PC-3 (cell line): ENCODE measurements around the gene RNF144B. TPM values are rescaled to one million over a fixed set of nuclear protein-coding genes. Genes with fewer than 3 reads are reported as not detected.

ENCODE experiments used
- ATAC-seq: fragments of 200-7000 bp; cut with Tn5 transposase; 2 replicates; pipeline ENCODE4 v1.9.1; 2020; ENCODE audit warnings: mild to moderate bottlenecking, moderate library complexity
- BruUV-seq: library from RNA; stranded (reverse); fragments of 400-500 nt; replicated peaks from 2 replicates; lab custom pipeline; 2021; lab: Mats Ljungman, UMichigan
- CTCF ChIA-PET: fragments of 300-600 bp; sonication (Branson Sonifier 250); formaldehyde crosslinking; loops from one replicate; lab custom pipeline; 2022; ENCODE audit warnings: antibody characterized with exemption; lab: Charles Lee
- POLR2A ChIA-PET: fragments of 300-600 bp; sonication (Branson Sonifier 250); formaldehyde crosslinking; loops from one replicate; lab custom pipeline; 2022; ENCODE audit warnings: antibody characterized with exemption; ENCODE audit not compliant: unreplicated experiment; lab: Charles Lee
- DNase-seq: peaks from one replicate; pipeline ENCODE4 v3.0.0-alpha.2; 2015
- H2AFZ ChIP-seq: fragments of 300-600 bp; sonication (generic); 2 replicates; pipeline ENCODE4 v1.6.0; 2016; ENCODE audit warnings: antibody characterized with exemption, low read length
- H3F3A ChIP-seq: fragments of 300-600 bp; sonication (generic); one replicate; pipeline ENCODE4 v1.6.0; 2017; ENCODE audit warnings: antibody characterized with exemption, low read length, control low read depth, mild to moderate bottlenecking; ENCODE audit not compliant: unreplicated experiment
- H3K27ac ChIP-seq: fragments of 300-600 bp; sonication (generic); 2 replicates; pipeline ENCODE4 v1.5.1; 2016; ENCODE audit warnings: mild to moderate bottlenecking, low read length
- H3K27me3 ChIP-seq: fragments of 300-600 bp; sonication (generic); 2 replicates; pipeline ENCODE4 v1.6.1; 2016; ENCODE audit warnings: low read length, mixed read lengths
- H3K36me3 ChIP-seq: fragments of 300-600 bp; sonication (generic); 2 replicates; pipeline ENCODE4 v1.6.1; 2016; ENCODE audit warnings: low read depth, mixed run types, low read length, mixed read lengths
- H3K4me1 ChIP-seq: fragments of 300-600 bp; sonication (generic); 2 replicates; pipeline ENCODE4 v1.5.1; 2016; ENCODE audit warnings: low read length; ENCODE audit not compliant: insufficient read depth
- H3K4me2 ChIP-seq: fragments of 300-600 bp; sonication (generic); 2 replicates; pipeline ENCODE4 v1.6.0; 2016; ENCODE audit warnings: low read length
- H3K4me3 ChIP-seq: fragments of 300-600 bp; sonication (generic); 2 replicates; pipeline ENCODE4 v1.5.1; 2016; ENCODE audit warnings: mild to moderate bottlenecking, low read length, mixed read lengths
- H3K79me2 ChIP-seq: fragments of 300-600 bp; sonication (generic); 2 replicates; pipeline ENCODE4 v1.6.1; 2017; ENCODE audit warnings: low read length, mixed read lengths
- H3K9ac ChIP-seq: fragments of 300-600 bp; sonication (generic); 2 replicates; pipeline ENCODE4 v1.6.0; 2016; ENCODE audit warnings: mild to moderate bottlenecking, low read length
- H3K9me2 ChIP-seq: fragments of 300-600 bp; sonication (generic); replicated peaks from 2 replicates; pipeline ENCODE4 v1.6.1; 2016; ENCODE audit warnings: mixed run types, low read length, mixed read lengths
- H3K9me3 ChIP-seq: fragments of 300-600 bp; sonication (generic); 2 replicates; pipeline ENCODE4 v1.6.1; 2016; ENCODE audit warnings: low read length, mixed read lengths
- H4K20me1 ChIP-seq: fragments of 300-600 bp; sonication (generic); 2 replicates; pipeline ENCODE4 v1.6.1; 2016; ENCODE audit warnings: low read length, mixed read lengths
- EZH2 ChIP-seq: fragments of 300-600 bp; sonication (generic); IDR thresholded peaks from one replicate; pipeline ENCODE4 v1.6.1; 2017; ENCODE audit warnings: antibody characterized with exemption, mild to moderate bottlenecking, low read length; ENCODE audit not compliant: unreplicated experiment
- EZH2phosphoT487 ChIP-seq: fragments of 300-600 bp; sonication (generic); IDR thresholded peaks from 2 replicates; pipeline ENCODE4 v1.6.1; 2018; ENCODE audit warnings: mild to moderate bottlenecking, antibody characterized with exemption, low read length, borderline replicate concordance
- intact Hi-C: fragments of 100-400 bp; cut with micrococcal nuclease; formaldehyde crosslinking; loops from 2 replicates; pipeline ENCODE4 v1.9.0; 2023
- total RNA-seq: library from RNA; depleted of rRNA; stranded (reverse); fragments of >200 nt; gene quantifications from 2 replicates; pipeline ENCODE4 v1.2.3, GENCODE V29; 2014
- TF ChIP-seq, protein P1 (sequence below): fragments of 300-600 bp; sonication (generic); conservative IDR thresholded peaks from 2 replicates; pipeline ENCODE4 v1.5.1; 2017; ENCODE audit warnings: antibody characterized with exemption, low read depth, mild to moderate bottlenecking, low read length

The RNF144B gene
- total RNA-seq, 1 experiment from 2014 or later, result 4.6 TPM

DNA sequence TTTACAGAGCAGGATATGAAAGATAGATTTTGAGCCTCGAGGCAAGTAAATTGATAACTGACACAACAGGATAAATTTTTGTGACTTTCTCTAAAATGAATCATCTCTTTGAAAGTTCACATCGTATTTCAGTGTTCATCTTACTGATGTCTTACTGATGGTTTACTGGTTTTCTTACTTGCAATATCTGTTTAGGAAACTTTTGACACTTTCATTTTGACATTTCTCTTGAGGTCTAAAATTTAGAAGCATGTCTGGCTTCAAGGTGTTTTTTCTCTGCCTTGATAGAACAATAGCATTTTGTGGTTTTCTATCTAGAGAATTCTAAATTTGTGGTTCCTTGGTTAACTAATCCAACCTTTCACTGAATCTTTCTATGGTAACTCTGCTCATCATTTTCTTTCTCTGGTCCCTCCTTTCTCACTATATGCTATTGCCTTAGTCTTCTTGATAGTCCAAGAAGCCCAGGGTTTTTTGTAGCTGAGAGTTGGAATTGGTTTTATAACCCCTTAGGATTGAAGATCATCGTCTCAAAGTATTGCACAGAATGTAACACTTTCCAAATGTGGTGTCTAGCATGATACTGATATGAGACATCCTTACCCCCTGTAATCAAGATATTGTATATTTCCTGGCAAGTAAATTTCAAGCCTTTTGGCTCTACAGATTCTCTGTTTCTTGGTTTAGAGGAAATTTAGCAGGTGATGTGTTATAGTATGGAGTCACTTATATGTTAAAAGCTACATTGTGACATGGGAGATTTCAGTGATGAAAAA, 98.7 kb downstream of the RNF144B start:
- H3K4me2 ChIP-seq, result no peak overlapping the region
- no peak overlapping the region for H3K27ac ChIP-seq
- ATAC-seq, result no peak
- ChIA-PET POLR2A (no interaction called here), CTCF (no interaction called here)
- no peaks in the 10 kb centered on the region for H3K9me3 ChIP-seq
- no peaks in the 10 kb centered on the region for H3F3A ChIP-seq
- no peak overlapping the region for H3K9ac ChIP-seq
- DNase-seq, result no peak
- H3K36me3 ChIP-seq, result no peaks in the 10 kb centered on the region
- no peak overlapping the region for H2AFZ ChIP-seq
- no peaks in the 10 kb centered on the region for H3K9me2 ChIP-seq
- H4K20me1 ChIP-seq, result no peaks in the 10 kb centered on the region
- H3K27me3 ChIP-seq, result no peaks in the 10 kb centered on the region
- no peaks in the 10 kb centered on the region; the same call in 1 of the 2 replicates for H3K4me1 ChIP-seq
- TF ChIP-seq, protein P1, sequence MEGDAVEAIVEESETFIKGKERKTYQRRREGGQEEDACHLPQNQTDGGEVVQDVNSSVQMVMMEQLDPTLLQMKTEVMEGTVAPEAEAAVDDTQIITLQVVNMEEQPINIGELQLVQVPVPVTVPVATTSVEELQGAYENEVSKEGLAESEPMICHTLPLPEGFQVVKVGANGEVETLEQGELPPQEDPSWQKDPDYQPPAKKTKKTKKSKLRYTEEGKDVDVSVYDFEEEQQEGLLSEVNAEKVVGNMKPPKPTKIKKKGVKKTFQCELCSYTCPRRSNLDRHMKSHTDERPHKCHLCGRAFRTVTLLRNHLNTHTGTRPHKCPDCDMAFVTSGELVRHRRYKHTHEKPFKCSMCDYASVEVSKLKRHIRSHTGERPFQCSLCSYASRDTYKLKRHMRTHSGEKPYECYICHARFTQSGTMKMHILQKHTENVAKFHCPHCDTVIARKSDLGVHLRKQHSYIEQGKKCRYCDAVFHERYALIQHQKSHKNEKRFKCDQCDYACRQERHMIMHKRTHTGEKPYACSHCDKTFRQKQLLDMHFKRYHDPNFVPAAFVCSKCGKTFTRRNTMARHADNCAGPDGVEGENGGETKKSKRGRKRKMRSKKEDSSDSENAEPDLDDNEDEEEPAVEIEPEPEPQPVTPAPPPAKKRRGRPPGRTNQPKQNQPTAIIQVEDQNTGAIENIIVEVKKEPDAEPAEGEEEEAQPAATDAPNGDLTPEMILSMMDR, result no peak
- H3K79me2 ChIP-seq, result no peaks in the 10 kb centered on the region
- intact Hi-C loops, result no loop called here
- no peak overlapping the region for H3K4me3 ChIP-seq
- BruUV-seq, result no TSS peak

DNA sequence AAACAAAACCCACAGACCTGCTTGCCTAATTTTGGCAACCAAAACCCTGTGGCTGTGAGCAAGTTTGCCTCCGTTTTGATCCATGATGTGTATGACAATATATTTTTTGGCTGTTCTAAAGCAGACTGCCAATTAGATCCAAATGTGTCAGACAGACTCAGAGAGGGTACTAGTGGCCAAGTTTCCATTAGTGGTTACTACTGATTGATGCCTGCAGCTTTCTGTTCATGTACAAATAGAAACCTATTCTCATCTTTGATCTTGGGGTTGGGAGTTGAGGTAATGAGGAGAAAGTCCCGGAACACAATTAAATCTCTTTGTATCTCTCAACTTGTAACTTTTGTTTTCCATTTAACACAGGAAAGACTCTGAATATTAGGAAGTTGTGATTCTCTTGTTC, 100.9 kb downstream of the RNF144B start:
- Histone ChIP-seq H4K20me1 (no peaks in the 10 kb centered on the region), H3K27ac (no peak overlapping the region), H2AFZ (no peak overlapping the region), H3F3A (no peaks in the 10 kb centered on the region), H3K4me3 (no peak overlapping the region), H3K9me3 (no peaks in the 10 kb centered on the region), H3K36me3 (no peaks in the 10 kb centered on the region), H3K79me2 (no peaks in the 10 kb centered on the region), H3K9me2 (no peaks in the 10 kb centered on the region), H3K4me1 (peaks cover 3% of the 10 kb centered on the region), H3K9ac (no peak overlapping the region), H3K27me3 (no peaks in the 10 kb centered on the region), H3K4me2 (no peak overlapping the region)
- DNase-seq (no peak), ATAC-seq (no peak)
- BruUV-seq, result no TSS peak
- TF ChIP-seq, protein P1, result no peak
- TF ChIP-seq EZH2phosphoT487 (no peak), EZH2 (no peak)
- ChIA-PET CTCF (no interaction called here), POLR2A (no interaction called here)
- intact Hi-C loops, result no loop called here

DNA sequence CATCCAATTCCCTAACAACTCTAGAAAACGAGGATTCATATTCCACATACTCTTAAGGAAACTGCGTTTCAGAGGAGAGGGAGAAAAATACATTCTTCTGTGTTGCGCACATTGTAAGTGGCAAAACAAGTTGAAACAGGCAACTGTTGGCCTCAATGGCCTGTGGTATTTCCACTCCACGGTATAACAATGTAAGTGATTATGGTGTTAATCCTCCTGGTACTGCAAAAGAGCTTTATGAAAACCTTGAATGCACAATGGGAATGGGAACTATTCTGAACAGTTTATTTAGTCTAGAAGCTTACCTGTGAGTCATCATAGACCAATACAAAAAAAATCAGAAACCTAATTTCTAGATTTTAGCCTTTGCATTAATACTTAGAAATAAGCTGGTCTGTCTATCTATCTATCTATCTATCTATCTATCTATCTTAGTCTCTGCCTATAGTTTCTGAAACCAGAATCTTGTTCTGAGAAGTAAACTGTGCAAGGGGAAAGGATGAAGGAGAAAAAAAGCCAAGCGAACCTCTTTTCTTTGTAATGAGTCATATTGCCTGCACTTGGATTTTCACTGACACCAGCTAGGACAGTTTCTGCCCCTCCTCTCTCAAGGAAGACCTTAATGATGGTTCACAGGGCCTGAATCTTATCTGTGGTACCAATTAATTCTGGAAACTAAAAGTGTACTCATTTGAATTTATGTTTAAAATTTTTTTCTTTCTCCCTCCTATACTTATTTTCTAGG, 101.5 kb downstream of the RNF144B start:
- H3K9me2 ChIP-seq, result no peaks in the 10 kb centered on the region
- intact Hi-C loops, result no loop called here
- H3K79me2 ChIP-seq, result no peaks in the 10 kb centered on the region
- H3K9ac ChIP-seq, result no peak overlapping the region
- peaks cover 10% of the 10 kb centered on the region for H3K4me1 ChIP-seq
- H3K9me3 ChIP-seq, result no peaks in the 10 kb centered on the region
- ChIA-PET CTCF (no interaction called here), POLR2A (no interaction called here)
- TF ChIP-seq, protein P1, result no peak
- no peak overlapping the region for H2AFZ ChIP-seq
- H3K27me3 ChIP-seq, result no peaks in the 10 kb centered on the region
- no peaks in the 10 kb centered on the region for H3F3A ChIP-seq
- ATAC-seq (peak; percentile 44), DNase-seq (no peak)
- BruUV-seq, result no TSS peak
- H4K20me1 ChIP-seq, result no peaks in the 10 kb centered on the region
- no peak overlapping the region for H3K4me3 ChIP-seq
- H3K27ac ChIP-seq, result no peak overlapping the region
- H3K36me3 ChIP-seq, result no peaks in the 10 kb centered on the region
- H3K4me2 ChIP-seq, result no peak overlapping the region
